HG03354 (cell line): ENCODE data around the gene TSPYL1.

ENCODE experiments used
- ATAC-seq: cut with Tn5 transposase; IDR thresholded peaks from one replicate; pipeline ENCODE4 v1.9.1; 2021; ENCODE audit warnings: mild to moderate bottlenecking; ENCODE audit not compliant: unreplicated experiment, poor library complexity, severe bottlenecking

The TSPYL1 gene

DNA sequence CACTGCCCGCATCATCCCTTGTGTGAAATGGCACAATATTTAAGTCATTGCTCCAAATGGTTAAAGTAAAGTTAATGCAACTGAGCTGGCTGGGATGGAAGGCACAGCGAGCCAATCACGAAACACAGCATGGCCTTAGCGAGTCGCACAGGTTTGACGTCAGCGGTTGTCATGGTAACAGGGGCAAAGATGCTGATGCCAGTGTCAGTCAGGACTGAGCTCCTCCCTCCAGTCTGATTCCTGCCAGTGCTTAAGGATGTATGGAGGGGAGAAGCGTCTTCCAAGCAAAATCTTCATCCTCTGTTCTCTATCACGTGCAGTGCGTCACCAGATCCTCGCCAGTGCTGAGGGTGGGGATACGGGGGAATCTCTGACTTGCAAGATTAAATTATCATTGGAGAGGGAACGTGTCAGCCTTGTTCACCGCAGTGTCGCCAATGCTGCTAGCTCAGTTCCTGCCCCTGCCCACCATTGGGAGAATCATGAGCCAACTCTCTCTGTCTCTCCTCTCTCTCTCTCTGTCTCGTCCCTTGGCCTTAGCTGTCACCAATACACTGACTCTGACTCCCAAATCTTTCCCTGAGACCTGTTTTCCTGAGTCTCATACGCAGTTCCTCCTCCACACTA lies 50.3 kb downstream of the TSPYL1 start:
- peak; percentile 54 for ATAC-seq
